Measurements from ENCODE around the gene NAA50. TPM values are rescaled to one million over a fixed set of nuclear protein-coding genes. Genes with fewer than 3 reads are reported as not detected.

The NAA50 gene
- total and polyA plus RNA-seq, 2 of the 13 experiments (the other 11 are each of a cell fraction or from before 2014, with no cell fraction given): 30.2 to 233 TPM

DNA sequence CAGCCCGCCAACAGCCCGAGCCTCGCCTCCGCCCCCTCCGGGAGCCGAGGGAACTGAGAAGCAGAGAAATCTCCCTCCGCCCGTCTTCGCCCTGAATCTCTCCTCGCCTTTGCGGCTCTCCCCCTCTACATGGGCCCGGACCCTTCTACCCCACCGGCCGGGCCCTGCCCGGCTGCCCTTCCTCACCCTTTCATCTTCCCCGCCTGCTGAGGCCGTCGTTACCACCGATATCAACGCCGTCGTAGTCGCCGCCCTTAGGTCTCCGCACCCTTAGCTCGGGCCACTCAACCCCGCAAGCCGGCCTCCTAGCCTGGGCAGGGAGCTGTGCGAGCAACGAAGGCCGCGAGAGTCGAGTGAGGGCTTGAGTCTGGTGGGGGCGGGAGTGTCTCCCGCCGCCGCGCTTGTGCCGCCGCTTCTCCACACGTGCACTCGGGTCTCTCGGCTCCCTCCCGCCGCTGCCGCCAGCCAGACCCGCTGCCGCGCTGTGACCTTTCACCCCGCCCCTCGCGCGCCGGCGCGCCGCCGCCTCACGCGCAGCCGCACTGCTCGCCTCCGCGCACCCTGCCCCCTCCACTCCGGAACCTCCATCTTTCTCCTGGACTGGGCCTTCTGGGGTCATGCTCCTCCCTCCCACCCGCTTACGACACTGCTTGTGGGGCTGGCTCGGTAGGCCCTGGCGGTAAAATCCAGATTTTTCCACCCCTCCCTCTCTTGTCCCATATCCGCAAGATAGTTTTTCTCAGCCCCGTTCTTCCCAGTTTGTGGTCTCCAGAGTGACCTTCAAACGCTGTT lies at the start of gene NAA50 (continued):
- peak; percentile 74; the same call in 1 of the 2 replicates for TF ChIP-seq ZNF225 (CRISPR knock-in tag; IDR thresholded peaks at IDR 0.05)
- peak; percentile 3; the same call in 1 of the 2 replicates for TF ChIP-seq HOXA5 (CRISPR knock-in tag; IDR thresholded peaks at IDR 0.05)
- peak; percentile 24; the same call in 1 of the 2 replicates for TF ChIP-seq HNF4A (CRISPR knock-in tag; IDR thresholded peaks at IDR 0.05)
- no peak for TF ChIP-seq NFKB2 (CRISPR knock-in tag; IDR thresholded peaks at IDR 0.05; ENCODE audit: borderline replicate concordance)
- no peak for TF ChIP-seq ISX (CRISPR knock-in tag; conservative IDR thresholded peaks at IDR 0.05)
- TF ChIP-seq ZNF543 (CRISPR knock-in tag; IDR thresholded peaks at IDR 0.05): peak; percentile 58; the same call in 1 of the 2 replicates
- TF ChIP-seq NR2F2 (IDR thresholded peaks at IDR 0.05; ENCODE audit: borderline replicate concordance, low read depth): peak; percentile 53; the same call in 1 of the 2 replicates
- no peak for TF ChIP-seq NFATC3 (CRISPR knock-in tag; IDR thresholded peaks at IDR 0.05)
- TF ChIP-seq, protein P1, sequence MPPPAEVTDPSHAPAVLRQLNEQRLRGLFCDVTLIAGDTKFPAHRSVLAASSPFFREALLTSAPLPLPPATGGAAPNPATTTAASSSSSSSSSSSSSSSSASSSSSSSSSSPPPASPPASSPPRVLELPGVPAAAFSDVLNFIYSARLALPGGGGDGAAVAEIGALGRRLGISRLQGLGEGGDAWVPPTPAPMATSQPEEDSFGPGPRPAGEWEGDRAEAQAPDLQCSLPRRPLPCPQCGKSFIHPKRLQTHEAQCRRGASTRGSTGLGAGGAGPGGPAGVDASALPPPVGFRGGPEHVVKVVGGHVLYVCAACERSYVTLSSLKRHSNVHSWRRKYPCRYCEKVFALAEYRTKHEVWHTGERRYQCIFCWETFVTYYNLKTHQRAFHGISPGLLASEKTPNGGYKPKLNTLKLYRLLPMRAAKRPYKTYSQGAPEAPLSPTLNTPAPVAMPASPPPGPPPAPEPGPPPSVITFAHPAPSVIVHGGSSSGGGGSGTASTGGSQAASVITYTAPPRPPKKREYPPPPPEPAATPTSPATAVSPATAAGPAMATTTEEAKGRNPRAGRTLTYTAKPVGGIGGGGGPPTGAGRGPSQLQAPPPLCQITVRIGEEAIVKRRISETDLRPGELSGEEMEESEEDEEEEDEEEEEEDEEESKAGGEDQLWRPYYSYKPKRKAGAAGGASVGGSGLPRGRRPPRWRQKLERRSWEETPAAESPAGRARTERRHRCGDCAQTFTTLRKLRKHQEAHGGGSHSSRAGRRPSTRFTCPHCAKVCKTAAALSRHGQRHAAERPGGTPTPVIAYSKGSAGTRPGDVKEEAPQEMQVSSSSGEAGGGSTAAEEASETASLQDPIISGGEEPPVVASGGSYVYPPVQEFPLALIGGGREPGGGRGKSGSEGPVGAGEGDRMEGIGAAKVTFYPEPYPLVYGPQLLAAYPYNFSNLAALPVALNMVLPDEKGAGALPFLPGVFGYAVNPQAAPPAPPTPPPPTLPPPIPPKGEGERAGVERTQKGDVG (CRISPR knock-in tag; IDR thresholded peaks at IDR 0.05; ENCODE audit: borderline replicate concordance): 0 out of 2 replicates have a peak, but pooled peaks have one; percentile 6
- TF ChIP-seq GABPA (IDR thresholded peaks at IDR 0.05; ENCODE audit: low read depth, low read length): no peak; the same call in 1 of the 2 replicates
- no peak for TF ChIP-seq GABPA (CRISPR knock-in tag; IDR thresholded peaks at IDR 0.05; ENCODE audit: low read depth)
- TF ChIP-seq MATR3 (CRISPR knock-in tag; IDR thresholded peaks at IDR 0.05): no peak
- TF ChIP-seq GLI4 (CRISPR knock-in tag; IDR thresholded peaks at IDR 0.05; ENCODE audit: borderline replicate concordance): no peak
- TF ChIP-seq MAFF (IDR thresholded peaks at IDR 0.05; ENCODE audit: low read depth, low read length): no peak
- no peak for TF ChIP-seq FOXP1 (IDR thresholded peaks at IDR 0.05)
- TF ChIP-seq FOXP1 (CRISPR knock-in tag; IDR thresholded peaks at IDR 0.05): no peak
- TF ChIP-seq, protein P2, sequence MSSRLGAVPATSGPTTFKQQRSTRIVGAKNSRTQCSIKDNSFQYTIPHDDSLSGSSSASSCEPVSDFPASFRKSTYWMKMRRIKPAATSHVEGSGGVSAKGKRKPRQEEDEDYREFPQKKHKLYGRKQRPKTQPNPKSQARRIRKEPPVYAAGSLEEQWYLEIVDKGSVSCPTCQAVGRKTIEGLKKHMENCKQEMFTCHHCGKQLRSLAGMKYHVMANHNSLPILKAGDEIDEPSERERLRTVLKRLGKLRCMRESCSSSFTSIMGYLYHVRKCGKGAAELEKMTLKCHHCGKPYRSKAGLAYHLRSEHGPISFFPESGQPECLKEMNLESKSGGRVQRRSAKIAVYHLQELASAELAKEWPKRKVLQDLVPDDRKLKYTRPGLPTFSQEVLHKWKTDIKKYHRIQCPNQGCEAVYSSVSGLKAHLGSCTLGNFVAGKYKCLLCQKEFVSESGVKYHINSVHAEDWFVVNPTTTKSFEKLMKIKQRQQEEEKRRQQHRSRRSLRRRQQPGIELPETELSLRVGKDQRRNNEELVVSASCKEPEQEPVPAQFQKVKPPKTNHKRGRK (CRISPR knock-in tag; IDR thresholded peaks at IDR 0.05): no peak
- TF ChIP-seq, protein P3, sequence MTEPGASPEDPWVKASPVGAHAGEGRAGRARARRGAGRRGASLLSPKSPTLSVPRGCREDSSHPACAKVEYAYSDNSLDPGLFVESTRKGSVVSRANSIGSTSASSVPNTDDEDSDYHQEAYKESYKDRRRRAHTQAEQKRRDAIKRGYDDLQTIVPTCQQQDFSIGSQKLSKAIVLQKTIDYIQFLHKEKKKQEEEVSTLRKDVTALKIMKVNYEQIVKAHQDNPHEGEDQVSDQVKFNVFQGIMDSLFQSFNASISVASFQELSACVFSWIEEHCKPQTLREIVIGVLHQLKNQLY (CRISPR knock-in tag; IDR thresholded peaks at IDR 0.05): no peak; the same call in 1 of the 2 replicates
- TF ChIP-seq ZNF180 (CRISPR knock-in tag; IDR thresholded peaks at IDR 0.05; ENCODE audit: borderline replicate concordance, low read depth): no peak
- TF ChIP-seq, protein P4, sequence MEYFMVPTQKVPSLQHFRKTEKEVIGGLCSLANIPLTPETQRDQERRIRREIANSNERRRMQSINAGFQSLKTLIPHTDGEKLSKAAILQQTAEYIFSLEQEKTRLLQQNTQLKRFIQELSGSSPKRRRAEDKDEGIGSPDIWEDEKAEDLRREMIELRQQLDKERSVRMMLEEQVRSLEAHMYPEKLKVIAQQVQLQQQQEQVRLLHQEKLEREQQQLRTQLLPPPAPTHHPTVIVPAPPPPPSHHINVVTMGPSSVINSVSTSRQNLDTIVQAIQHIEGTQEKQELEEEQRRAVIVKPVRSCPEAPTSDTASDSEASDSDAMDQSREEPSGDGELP (IDR thresholded peaks at IDR 0.05; ENCODE audit: borderline replicate concordance, low read depth): peak; percentile 8; the same call in 1 of the 2 replicates
- TF ChIP-seq CHCHD3 (CRISPR knock-in tag; IDR thresholded peaks at IDR 0.05): no peak
- no peak; the same call in 1 of the 2 replicates for TF ChIP-seq SOX13 (IDR thresholded peaks at IDR 0.05)
- peak in 1 of 2 experiments; percentile 13; a peak in 1 of 4 replicates for TF ChIP-seq SOX13 (CRISPR knock-in tag; conservative IDR thresholded peaks at IDR 0.05 in 1 of 2, IDR thresholded peaks at IDR 0.05 in 1 of 2)
- TF ChIP-seq BRD4 (CRISPR knock-in tag; IDR thresholded peaks at IDR 0.05): peak; percentile 16; the same call in 1 of the 2 replicates
- TF ChIP-seq ZKSCAN1 (IDR thresholded peaks at IDR 0.05; ENCODE audit: low read length): no peak

Measured in HepG2 (cell line).